GM18909 (cell line): Measurements from ENCODE around the gene BUD31.
"Not testable (repeated sequence)": the region's sequence is repeated elsewhere in the genome, so short reads cannot be mapped to it uniquely, and the experiment has no call there.

Experiments
- ATAC-seq: cut with Tn5 transposase; IDR thresholded peaks from one replicate; pipeline ENCODE4 v1.9.1; 2021; ENCODE audit warnings: mild to moderate bottlenecking; ENCODE audit not compliant: unreplicated experiment, poor library complexity

The BUD31 gene

DNA sequence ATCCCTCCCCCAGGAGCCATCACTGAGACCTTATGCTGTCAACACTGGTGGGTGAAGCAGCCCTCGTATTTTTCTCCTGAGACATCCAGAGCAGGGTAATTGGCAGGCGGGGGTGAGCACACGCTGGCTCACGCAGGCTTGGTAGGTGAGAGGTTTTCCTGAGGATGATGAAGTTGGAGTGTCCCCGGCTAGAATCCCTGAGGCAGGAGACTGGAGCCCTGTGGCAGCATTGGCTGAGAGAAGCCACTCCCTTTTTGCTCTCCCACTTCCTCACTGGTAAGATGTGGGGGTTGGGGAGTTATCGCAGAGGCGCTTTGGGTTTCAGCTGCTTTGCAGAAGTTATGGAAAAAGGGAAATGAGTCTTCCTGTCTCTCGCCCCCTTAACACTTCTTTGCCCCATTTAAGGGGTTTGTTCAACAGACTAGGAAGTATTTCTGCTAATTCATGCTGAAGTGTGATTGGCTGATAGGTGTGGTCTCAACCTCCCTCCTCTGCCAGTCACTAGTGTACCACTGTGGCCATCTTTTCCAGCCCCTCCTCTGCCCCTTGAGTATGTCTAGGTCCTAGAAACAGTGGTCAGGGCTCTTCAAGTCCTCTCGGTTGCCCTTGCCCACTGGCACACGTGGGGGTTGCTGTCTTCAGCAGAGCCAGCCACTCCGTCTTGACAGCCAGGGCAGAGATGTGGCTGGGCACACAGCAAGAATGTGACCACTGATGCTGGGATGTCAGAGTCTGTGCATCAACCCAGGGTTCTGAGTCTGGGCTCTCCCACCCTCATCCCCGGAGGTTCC is 28.5 kb upstream of the BUD31 start:
- peak; percentile 38 for ATAC-seq

DNA sequence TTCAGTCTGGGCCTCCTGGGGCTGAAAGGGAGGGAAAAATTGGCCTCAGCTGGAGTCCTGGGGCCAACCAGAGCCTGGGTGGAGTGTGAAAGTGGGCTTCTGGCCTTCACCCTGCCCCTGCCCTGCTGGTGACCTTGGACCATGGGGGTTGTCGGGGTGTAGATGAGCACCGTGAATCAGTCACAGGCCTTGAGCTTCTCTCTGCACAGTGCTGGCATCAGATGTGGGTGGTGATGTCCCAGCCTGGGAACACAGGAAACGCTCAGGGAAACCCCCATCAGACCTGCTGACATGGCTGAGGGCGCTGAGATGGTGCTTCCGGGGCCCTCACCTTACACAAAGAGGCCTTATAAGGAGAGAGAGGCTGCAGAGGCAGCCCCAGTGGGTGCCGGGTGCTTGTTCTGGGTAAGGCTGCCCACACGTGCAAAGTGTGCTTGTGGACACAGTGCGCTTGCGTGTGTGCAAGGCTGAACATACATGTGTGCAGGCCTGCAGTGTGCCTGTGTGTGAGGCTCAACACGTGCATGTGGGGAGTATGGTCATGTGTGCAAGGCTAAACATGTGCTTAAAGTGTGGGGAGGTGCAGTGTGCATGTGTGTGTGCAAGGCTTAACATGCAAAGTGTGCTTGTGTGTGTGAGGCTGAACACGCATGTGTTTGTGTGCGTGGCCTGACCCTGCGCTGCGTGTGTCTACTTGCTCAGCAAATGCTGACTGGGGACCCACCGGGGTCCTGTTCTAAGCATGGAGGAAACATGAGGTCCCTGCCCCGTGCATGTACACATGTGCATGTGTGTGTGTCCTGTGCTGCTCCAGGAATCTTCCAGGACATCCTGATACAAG is 27.7 kb upstream of the BUD31 start:
- ATAC-seq, result peak; percentile 83

DNA sequence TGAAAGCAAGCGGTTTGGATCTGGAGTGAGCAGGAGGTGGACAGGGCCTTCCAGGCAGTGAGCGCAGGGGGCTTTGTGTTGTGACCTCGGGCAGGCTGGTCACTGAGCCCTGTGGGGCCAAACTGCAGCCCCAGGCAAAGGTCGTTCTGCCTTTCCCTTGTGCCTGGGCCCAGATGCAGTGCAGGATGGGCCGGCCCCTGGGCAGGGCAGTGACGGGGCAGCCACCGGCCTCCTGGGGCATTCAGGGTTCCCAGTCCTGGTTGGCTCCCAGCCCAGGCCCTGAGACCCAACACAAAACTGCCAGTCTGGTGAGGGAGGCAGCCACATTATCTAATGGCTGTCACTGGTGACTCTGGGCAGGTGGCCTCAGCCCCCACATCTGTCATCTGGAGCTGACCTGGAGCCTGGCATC is 27.1 kb upstream of the BUD31 start:
- no peak for ATAC-seq

DNA sequence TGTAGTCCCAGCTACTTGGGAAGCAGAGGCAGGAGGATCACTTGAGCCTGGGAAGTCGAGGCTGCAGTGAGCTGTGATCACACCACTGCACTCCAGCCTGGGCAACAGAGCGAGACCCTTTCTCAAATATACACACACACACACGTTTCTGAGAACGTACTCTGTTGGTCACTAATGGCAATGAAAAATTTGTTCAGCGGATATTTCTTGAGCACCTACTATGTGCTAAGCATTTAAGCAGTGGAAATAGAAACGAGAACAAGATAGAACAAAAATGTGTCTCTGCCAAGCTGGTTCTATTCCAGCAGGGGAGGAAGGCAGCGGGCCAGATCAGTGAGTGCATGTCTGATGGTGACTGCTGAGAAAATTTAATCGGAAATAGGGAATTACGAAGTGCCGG is 25.6 kb upstream of the BUD31 start:
- no peak for ATAC-seq

DNA sequence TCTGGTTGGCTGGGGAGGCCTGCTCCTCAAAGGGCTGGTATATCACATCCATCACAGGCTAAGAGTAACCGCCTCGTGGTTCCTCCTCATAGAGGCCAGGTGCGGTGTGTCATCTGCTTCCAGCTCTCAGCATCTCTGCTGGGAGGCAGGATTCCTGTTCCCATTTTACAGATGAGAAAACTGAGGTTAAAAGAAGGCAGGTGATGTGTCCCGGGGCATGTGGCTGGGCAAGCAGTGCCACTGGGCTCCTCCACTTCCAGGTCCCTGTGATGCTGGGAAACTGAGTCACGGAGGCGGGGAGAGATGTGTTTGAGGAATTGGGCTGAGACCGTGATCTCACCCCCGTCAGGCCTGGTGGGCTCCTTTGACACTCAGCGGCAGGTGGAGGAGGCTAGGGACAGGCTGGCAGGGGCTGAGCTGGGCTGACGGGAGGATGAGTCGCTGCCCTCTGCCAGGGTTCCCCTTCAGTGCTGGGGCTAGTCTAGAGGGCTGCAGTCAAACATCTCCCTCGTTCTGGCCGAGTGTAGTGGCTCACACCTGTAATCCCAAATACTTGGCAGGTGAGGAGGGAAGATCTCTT is 24.9 kb upstream of the BUD31 start:
- ATAC-seq, result no peak

DNA sequence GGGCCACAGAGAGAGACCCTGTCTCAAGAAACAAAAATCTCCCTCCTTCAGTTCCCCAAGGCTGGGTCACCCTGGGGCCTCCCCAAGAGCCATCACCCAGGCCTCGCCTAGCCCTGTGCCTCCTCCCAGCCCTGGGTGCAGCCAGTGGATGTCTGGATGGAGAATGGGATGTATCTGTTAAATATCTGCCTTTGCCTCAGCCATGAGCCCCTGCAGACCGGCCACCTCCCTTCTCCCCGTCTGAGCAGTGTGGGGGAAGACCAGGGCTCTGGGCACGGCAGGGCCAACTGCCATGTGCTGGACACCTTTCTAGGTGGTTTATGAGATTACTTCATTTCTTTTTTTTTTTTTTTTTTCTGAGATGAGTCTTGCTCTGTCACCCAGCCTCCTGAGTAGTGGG is 24.2 kb upstream of the BUD31 start:
- no peak for ATAC-seq

DNA sequence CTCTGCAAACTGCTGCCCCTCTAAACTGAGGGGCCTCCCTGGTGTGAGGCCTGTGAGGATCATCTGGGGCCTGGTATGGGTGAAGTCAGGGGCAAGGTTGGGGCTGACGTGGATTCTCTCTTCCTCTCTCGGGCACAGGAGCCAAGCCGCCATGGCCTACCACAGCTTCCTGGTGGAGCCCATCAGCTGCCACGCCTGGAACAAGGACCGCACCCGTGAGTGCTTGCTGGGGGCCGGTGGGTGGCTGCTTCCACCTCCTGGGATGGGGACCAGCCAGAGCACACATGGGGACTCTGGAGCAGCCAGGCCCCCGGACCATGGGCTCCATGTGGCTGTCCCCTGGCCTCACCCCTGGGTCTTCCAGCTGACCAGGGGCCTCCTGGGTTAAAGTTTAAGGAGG is 23.2 kb upstream of the BUD31 start:
- ATAC-seq, result no peak

DNA sequence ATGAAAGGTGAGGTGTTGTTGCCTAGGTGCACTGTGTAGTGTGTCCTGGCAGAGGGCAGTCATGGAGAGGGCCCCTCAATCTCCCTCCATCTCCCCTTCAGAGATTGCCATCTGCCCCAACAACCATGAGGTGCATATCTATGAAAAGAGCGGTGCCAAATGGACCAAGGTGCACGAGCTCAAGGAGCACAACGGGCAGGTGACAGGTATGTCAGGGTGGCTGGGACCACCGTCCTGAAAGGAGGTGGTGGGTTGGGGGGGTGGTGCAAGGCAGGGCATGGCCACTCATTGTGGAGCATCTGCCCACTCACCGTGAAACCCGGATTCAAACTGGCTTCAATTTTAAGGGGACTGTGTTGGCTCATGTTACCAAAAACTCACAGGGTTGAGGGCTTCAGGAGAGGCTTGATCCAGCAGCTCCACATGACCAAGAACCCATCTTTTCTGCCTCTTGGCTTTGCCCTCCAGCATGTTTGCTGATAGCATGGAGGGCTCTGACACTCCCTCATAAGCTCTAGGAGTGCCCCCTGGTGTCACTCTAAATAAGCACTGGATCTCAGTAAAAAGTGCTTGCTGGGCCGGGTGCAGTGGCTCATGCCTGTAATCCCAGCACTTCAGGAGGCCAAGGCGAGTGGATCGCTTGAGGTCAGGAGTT is 22.1 kb upstream of the BUD31 start:
- no peak for ATAC-seq

DNA sequence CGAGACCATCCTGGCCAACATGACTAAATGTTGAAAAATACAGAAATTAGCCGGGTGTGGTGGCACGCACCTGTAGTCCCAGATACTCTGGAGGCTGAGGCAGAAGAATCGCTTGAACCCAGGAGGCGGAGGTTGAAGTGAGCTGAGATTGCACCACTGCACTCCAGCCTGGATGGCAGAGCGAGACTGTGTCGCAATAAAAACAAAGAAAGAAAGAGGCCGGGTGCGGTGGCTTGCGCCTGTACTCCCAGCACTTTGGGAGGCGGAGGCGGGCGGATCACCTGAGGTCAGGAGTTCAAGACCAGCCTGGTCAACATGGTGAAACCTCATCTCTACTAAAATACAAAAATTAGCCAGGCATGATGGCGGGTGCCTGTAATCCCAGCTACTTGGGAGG is 21.5 kb upstream of the BUD31 start:
- not testable (repeated sequence) for ATAC-seq

DNA sequence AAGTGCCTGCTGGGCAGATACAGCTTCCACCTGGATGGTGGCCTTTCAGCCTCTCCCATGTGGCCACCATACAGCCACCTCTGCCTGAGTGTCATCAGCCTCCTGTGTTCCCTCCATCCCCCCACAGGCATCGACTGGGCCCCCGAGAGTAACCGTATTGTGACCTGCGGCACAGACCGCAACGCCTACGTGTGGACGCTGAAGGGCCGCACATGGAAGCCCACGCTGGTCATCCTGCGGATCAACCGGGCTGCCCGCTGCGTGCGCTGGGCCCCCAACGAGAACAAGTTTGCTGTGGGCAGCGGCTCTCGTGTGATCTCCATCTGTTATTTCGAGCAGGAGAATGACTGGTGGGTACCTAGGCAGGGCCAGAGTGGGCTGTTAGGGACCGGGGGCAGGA is 20.9 kb upstream of the BUD31 start:
- ATAC-seq, result no peak

DNA sequence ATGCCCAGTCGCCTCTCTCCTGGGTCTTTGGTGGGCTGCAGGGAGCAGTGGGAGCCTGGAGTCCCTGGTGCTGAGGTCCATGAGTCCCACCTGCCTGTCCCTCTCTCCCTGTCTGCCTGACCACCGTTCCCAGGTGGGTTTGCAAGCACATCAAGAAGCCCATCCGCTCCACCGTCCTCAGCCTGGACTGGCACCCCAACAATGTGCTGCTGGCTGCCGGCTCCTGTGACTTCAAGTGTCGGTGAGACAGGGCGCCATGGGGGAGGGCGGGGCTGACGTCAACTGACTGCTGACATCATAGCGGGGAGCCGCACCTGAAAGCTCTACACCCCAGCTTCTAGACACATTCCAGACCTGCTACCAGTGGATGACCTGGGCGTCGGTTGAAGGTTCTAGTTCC is 19.0 kb upstream of the BUD31 start:
- no peak for ATAC-seq

DNA sequence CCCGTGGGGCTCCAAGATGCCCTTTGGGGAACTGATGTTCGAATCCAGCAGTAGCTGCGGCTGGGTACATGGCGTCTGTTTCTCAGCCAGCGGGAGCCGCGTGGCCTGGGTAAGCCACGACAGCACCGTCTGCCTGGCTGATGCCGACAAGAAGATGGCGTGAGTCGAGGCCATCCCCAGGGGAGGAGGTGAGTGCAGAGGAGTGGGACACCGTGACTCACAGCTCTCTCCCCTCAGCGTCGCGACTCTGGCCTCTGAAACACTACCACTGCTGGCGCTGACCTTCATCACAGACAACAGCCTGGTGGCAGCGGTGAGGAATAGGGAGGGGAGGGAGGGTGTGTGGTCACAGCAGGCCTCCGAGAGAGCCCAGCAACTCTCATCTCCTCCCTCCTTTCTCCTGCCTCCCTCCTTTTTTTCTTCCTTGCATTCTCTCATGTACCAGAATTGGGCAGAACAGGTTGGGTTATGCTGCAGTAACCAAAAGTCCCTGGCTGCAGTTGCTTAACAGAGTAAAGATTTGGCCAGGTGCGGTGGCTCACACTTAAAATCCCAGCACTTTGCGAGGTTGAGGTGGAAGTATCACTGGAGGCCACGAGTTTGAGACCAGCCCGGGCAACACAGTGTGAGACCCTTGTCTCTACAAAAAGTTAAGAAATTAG is 17.7 kb upstream of the BUD31 start:
- ATAC-seq, result no peak

DNA sequence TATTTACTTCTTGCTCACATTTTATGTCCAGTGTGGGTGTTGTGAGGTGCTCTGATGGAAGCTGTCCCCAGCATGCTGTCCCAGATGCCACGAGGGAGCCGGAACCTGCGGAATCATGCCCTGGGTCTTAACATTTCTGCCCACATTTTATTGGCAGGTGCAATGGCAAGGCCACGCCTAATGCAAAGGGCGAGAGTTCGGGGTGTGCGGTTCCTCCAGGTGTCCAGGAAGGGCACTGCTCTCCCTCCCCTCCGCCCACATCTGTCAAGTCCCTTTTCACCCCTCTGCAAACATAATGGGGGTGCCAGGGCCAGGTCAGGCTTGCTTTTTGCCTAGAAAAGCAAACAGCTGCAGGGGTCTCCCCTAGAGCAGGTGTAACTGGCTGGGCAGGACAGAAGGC is 16.7 kb upstream of the BUD31 start:
- ATAC-seq, result no peak

DNA sequence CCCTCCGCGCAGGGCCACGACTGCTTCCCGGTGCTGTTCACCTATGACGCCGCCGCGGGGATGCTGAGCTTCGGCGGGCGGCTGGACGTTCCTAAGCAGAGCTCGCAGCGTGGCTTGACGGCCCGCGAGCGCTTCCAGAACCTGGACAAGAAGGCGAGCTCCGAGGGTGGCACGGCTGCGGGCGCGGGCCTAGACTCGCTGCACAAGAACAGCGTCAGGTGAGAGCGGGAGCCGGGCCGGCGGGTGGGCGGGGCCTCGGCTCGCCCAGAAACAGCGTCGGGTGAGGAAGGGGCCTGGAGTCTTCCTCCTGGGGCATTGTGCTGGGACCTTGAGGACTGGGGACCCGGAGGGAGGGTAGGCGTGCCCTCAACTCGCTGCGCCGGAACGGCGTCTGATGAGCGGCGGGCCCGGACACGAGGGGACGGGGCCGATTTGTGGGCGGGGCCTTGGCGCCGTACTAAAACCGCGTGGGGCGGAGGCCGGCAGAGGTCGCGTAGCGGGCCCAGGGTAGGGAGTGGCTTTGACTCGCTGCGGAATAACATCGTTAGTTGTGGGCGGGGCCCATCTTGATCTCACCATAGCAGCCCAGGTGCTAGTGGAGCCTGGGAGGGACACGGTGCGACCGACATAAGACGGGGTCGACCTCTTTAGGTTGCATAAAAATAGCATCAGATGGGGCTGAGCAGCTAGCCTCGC is 16.0 kb upstream of the BUD31 start:
- ATAC-seq, result peak; percentile 44

DNA sequence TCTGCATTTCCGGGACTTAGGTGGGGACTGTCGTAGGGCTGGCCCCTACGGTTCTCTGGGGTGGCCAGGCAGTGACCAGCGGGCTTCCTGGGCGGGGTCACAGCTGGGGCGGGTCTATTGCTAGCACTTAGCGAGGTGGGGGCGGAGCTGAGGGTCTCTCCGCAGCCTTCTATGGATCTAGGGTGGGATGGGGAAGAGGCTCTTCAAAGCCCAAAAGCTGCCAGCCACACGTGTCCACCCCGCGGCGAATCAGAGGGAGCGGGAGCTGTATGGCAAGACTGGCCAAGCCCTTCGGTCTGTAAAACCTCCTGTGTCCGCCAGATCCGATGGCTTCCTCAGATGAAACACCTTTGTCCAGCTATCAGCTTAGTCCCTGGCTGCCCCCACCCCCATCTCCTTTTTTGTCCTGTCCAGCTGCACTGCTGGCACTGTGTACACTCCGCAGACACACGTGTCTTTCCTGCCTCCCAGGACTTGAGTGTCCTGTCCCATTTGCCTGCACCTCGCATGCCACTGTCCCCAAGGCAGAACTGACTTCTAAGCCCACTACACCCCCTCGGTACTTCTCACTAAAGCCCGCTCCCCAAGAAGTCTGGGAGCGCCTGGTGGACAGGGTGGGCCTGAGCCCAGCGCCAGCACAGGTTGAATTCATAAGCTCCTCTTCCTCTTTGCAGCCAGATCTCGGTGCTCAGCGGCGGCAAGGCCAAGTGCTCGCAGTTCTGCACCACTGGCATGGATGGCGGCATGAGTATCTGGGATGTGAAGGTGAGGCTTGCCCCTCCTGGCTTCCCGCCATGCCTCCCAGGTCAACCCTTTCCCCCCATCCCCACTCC is 15.2 kb upstream of the BUD31 start:
- ATAC-seq, result no peak

DNA sequence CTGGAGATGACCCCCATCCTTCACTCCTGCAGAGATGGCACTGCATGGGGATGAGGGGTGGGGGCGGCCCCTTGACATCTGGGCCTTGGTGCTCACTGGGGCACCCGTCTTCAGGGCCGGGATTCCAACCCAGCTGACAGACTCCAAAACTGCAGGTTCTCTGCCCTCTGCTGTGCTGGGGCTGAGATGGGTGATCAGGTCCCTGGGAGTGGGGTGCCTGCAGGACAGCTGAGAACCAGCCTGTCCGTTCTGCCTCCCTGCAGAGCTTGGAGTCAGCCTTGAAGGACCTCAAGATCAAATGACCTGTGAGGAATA is 14.6 kb upstream of the BUD31 start:
- ATAC-seq, result no peak

DNA sequence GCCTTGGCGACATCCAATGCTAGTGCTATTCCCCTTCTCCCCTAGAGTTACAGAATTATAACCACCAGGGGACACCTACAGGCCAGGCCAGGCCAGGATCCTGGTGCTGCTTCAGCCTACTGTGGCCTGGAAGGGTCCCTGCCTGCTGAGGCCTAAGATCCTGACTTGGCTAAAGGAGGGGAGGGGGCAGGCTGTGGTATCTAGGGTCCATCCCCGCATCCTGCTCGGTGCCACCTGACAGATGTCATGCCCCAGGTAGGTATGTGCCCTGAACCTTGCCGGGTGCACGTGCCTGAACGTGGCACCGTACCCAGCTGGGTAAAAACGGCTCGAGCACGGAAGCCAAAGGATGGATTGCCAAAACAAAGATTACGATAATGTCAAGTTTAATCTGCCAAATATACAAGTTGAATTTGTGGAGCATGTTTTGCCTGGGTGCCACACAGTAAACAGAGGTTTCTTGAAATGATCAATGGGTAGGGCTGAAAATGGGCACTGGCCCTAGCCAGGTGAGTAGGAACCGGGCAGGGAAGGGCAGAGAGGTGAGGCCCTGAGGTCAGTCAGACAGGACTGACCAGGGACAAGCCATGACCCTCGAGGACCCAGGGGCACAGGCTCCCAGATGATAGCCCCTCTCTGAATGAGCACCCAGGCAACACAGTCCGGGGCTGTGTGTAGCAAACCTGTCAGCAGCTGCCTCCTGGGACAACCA is 13.0 kb upstream of the BUD31 start:
- ATAC-seq, result no peak
